IPS-NIHi7 (cell line): ENCODE results near the gene PFKFB3.
"Not testable (repeated sequence)": the region's sequence is repeated elsewhere in the genome, so short reads cannot be mapped to it uniquely, and the experiment has no call there.

Source experiments
- DNase-seq: peaks from one replicate; pipeline ENCODE4 v3.0.0; 2012; ENCODE audit warnings: mixed read lengths; ENCODE audit errors: extremely low spot score

The PFKFB3 gene

DNA sequence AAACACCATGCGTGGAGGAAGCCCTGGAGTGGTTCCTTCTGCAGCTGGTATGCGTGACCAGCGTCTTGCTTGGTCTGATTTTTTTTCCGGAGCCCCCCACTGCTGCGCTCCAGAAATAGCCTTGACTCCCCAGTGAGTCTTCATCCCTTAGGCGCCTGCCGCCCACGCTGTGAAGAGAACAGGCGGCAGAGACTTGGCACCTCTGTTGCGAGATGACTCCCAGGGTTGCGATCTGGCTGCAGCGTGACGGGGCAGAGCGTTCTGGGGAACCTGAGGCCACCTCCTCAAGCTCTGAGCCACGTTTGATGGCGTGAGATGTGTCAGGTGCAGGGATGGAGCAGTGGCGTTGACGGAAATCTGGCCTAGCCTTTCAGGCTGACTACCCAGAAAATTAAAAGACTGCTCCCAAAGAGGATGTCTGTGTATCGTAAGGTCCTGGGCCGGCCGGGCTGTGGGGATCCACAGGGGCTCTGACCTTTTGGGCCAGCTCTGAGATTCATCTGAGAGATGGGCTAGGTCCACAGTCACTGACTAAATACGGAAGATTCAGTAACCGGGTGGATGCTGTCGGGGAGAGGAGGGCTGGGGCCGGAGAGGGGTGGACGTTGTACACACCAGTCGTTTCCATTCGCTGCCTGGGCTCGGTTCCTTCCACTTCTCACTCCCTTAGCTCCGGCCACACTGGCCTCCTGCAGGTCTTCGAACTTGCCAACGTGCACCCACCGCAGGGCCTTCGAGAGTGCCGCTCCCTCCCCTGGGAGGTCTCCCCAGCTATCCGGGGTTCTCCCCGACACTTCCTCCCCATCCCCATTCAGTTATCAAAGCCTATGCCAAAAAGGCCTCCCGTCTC, 33.8 kb downstream of the PFKFB3 start:
- no peak for DNase-seq

DNA sequence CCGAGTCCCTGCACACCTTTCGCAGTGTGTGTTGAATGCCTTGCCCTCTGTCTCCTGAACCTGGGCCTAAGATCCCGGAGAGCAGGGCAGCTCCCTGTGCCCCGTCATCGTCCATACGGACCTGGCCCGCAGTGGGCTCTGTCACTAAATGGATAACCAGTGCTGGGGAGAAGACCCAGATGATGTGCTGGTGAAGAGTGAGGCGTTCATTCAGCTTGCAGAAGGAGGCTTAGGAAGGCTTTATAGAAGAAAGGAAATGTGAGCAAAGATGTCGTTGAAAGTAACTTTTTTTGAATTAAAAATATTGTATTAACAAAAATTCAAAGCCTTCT, 34.4 kb downstream of the PFKFB3 start:
- DNase-seq = no peak

DNA sequence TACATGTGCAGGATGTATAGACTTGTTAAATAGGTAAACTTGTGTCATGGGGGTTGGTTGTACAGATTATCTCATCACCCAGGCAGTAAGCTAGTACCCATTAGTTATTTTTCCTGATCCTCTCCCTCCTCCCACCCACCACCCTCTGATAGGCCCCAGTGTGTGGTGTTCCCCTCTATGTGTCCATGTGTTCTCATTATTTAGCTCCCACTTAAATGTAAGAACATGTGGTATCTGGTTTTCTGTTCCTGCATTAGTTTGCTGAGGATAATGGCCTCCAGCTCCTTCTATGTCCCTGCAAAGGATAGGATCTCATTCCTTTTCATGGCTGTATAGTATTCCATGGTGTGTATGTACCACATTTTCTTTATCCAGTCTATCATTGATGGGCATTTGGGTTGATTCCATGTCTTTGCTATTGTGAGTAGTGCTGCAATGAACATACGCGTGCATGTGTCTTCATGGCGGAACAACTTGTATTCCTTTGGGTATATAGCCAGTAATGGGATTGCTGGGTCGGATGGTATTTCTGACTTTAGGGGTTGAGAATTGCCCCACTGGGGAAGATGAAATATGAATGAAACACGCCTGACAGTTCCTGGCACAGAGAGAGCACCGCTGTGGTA, 36.0 kb downstream of the PFKFB3 start:
- not testable (repeated sequence) for DNase-seq

DNA sequence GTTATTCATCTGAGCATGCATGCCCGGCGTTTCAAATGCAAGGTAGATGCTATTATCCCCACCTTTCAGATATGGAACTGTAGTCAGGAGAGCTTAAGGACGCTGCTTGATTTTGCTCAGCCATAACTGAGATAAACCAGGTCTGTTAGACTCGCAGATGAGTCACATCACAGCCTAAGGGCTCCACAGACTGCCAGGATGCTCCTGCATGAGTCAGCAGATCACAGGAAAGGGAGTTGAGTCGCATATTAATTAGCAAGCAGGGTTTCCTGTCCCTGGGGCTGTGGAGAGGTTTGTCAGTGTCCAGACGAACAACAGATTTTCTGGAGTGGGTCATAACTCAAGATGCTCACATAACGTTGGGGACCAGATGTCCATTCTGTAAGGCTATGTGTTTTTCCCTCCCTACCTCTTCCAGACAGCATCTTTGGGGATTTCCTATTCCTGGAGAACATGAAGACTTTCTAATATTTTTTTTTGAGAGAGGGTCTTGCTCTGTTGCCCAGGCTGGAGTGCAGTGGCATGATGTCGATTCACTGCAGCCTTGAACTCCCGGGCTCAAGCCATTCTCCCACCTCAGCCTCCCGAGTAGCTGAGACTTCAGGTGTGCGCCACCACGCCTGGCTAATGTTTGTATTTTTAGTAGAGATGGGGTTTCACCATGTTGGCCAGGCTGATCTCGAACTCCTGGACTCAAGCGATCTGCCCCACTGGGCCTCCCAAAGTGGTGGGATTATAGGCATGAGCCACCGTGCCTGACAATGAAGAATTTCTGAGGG, 36.7 kb downstream of the PFKFB3 start:
- DNase-seq = peak; percentile 59

- no peak for DNase-seq
These were observed 37.5 kb downstream of the PFKFB3 start for GRCh38 chr10:6240254-6240653.

DNA sequence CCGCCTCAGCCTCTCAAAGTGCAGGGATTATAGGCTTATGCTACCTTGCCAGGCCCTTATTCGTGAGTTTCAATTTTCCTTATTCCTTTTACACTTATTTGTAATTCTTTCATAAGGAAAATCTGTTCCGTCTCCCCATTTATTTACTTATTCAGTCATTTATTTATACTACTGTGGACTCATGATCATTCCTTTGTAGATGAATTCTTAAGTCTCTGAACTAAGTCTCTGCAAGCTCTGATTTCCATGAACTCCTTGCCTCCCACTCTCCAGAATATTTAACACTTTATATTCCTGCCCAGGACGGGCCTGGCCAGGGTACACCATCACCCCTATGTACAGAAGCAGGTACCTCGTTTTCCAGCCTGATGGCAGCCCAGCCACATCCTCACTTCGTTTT, 39.4 kb downstream of the PFKFB3 start:
- DNase-seq = no peak

- DNase-seq = no peak
These were observed 41.8 kb downstream of the PFKFB3 start for GRCh38 chr10:6244510-6244909.

DNA sequence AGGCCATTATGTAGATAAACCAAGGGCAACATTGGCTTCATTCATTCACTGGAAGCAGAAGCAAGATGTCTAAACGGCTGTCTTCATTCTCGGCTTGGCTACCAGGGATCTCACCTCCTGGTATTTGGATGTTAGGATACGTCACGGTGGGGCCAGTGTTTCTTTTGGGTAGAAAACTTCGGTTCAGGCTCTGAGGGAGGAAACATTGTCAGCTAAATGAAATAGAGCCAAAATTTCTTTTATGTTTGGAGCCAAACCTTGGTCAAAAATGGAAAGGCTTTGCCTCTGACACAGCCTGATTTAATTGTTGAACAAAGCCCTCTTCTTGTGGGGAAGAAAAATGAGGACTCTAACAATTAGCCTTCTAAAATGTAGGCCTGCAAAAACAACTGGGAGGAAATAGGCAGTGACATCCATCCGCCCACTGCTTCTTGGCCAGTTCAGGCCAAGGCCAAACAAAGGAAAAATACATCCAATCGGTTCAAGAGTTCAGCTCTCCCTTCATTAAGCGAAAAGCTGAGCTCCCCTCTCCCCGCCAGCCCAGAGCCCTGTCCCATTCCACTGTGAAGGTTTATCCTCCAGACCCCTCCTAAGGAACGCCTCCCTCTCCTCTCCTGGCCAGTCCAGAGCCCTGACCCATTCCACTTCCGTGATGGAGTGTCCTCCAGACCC, 44.4 kb downstream of the PFKFB3 start:
- no peak for DNase-seq

- not testable (repeated sequence) for DNase-seq
These were observed 46.2 kb downstream of the PFKFB3 start for GRCh38 chr10:6248908-6249307.

- no peak for DNase-seq
These were observed 47.0 kb downstream of the PFKFB3 start for GRCh38 chr10:6249698-6250097.

GRCh38 chr10:6250745-6251144, 48.0 kb downstream of the PFKFB3 start:
- no peak for DNase-seq

DNA sequence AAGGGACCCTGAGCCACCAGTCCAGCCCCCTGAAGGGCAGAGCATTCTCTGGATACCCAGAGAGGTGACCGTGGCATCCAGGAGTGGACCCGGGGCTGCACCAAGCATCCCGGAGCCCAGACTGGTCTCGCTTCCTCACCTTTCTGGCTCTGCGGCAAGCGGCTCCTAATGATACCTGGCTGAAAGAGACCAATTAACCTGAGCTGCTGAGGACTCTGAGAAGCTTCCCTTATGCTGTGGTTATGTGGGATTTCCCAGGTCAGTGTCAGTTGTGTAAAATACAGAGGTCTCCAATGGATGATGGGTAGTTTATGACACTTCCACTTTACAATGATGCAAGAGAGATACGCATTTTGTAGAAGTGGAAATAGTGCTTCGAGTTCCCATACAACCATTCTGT, 51.5 kb downstream of the PFKFB3 start:
- DNase-seq = no peak

DNA sequence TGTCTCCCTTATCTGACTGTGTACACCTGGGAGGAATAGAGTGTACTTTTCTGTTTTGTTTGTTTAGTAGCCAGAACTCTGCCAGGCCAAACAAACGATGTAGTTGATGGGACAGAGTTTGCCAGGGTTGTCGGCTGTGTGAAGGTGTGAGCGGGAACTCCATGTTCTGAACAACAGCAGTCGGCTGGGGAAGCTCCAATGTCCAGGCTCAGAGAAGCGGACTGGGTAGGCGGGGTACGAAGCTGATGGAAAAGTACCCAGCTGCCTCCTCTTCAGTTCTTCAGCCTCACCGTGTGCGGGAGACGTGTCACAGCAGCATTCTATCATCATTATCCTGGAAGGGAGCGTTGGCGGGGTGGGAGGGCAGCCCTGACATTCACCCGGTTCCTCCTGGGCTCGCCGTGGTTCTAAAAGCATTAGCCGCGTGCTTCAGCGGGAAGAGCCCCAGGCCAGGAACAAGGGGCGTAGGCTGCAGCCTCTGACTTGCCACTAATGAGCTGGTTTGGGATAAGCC, 52.9 kb downstream of the PFKFB3 start:
- DNase-seq = no peak

GRCh38 chr10:6256439-6256838, 53.7 kb downstream of the PFKFB3 start:
- DNase-seq = no peak

- no peak for DNase-seq
These were observed 56.4 kb downstream of the PFKFB3 start for GRCh38 chr10:6259153-6259552.

- no peak for DNase-seq
These were observed 58.1 kb downstream of the PFKFB3 start for GRCh38 chr10:6260843-6261242.

DNA sequence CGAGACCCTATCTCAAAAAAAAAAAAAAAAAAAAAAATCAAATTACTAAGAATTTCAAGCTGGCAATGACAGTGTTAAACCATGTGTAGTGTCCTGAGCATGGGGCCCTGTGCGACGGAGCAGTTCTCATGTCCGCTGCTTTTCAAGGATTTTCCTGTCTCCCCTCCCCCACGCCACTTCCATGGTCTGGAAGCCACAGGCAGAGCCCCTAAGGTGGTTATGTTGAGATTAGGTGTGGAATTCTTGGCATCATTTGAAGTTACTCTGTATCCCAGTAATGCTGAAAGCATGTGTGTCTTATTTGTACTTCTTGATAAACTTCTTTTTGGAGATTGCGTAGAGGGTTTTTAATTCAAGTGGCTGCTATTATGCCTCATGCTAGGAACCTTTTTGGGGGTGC, 65.2 kb downstream of the PFKFB3 start:
- DNase-seq = no peak

DNA sequence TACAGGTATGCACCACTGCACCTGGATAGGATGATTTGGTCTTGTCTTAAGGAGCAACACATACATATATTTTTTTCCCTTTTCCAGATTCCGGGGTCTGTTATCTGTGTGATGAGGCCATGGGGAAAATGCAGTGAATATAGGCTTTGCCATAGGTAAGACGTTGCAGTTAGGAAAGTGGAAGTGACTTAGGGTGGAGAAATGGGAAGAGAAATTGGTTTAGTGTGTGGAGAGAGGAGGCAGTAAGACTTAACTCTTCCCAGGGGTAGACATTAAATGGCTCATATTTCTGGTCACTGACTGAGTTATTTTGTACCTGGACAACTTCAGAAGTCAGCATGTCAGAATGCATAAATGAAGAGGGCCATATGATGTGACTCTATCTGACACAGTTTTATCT, 66.7 kb downstream of the PFKFB3 start:
- DNase-seq = no peak

- no peak for DNase-seq
These were observed 67.5 kb downstream of the PFKFB3 start for GRCh38 chr10:6269953-6270867.

GRCh38 chr10:6270951-6271350, 68.2 kb downstream of the PFKFB3 start:
- DNase-seq = no peak

GRCh38 chr10:6271663-6272062, 68.9 kb downstream of the PFKFB3 start:
- DNase-seq = no peak
